Sigmoid colon (tissue), 7 donors: Measurements from ENCODE around the gene INPP5D. TPM values are rescaled to one million over a fixed set of nuclear protein-coding genes. Genes with fewer than 3 reads are reported as not detected.

Experiments used
- DNase-seq: peaks from one replicate; pipeline ENCODE4 v3.0.0-alpha.2; 2019
- H3K27ac ChIP-seq, 4 donors: fragments of 200-600 bp; sonication (generic); one replicate each; pipeline ENCODE4 v1.5.1; 2016 to 2019; ENCODE audit warnings: mild to moderate bottlenecking in 1 of 4
- H3K27me3 ChIP-seq, 3 donors: fragments of 200-600 bp; sonication (generic); one replicate each; pipeline ENCODE4 v1.5.1; 2019; ENCODE audit warnings: mild to moderate bottlenecking in 1 of 3
- H3K36me3 ChIP-seq, 4 donors: fragments of 200-600 bp; sonication (generic); one replicate each; pipeline ENCODE4 v1.5.1; 2016 to 2019
- H3K4me1 ChIP-seq, 4 donors: fragments of 200-600 bp; sonication (generic); one replicate each; pipeline ENCODE4 v1.5.1; 2017 to 2019
- H3K4me3 ChIP-seq, 4 donors: fragments of 200-600 bp; sonication (generic); one replicate each; pipeline ENCODE4 v1.5.1; 2017 to 2019; ENCODE audit warnings: mild to moderate bottlenecking in 2 of 4, moderate library complexity in 1 of 4
- H3K9me3 ChIP-seq, 4 donors: fragments of 200-600 bp in 3 of 4; sonication (generic) in 3 of 4; one replicate each; pipeline versions ENCODE4 v1.5.1 to v1.6.1; 2013 to 2019
- EP300 ChIP-seq, 4 donors: sonication (generic); formaldehyde crosslinking; IDR thresholded peaks; one replicate each; pipeline ENCODE4 v1.6.1; 2017; ENCODE audit warnings: antibody characterized with exemption in 4 of 4
- POLR2A ChIP-seq, 2 donors: fragments of 450-650 bp; IDR thresholded peaks; one replicate each; pipeline ENCODE4 v1.6.1; 2016; ENCODE audit warnings: antibody characterized with exemption in 2 of 2, mild to moderate bottlenecking in 2 of 2, moderate library complexity in 2 of 2
- POLR2AphosphoS5 ChIP-seq, 4 donors: sonication (generic); formaldehyde crosslinking; IDR thresholded peaks; one replicate each; pipeline ENCODE4 v1.6.1; 2017; ENCODE audit warnings: antibody characterized with exemption in 4 of 4
- WGBS, 2 donors: extraction: QIAGEN DNeasy Blood & Tissue Kit; methylation state at CpG; one replicate each; pipeline ENCODE4 v1.1.7; 2013; 5-methylcytosine and 5-hydroxymethylcytosine counted together
- intact Hi-C: fragments of 100-400 bp; cut with DNase I; formaldehyde crosslinking; loops from one replicate; pipeline ENCODE4 v1.15.1; 2023
- polyA plus RNA-seq, 3 donors: library from polyadenylated mRNA; stranded (reverse); fragments of 200-250 nt; gene quantifications; one replicate each; pipeline ENCODE4 v1.2.3, GENCODE V29; 2013
- total RNA-seq, 4 donors: library from RNA; depleted of rRNA; stranded (reverse); fragments of >200 nt; gene quantifications; one replicate each; pipeline ENCODE4 v1.1.0, GENCODE V29; 2016
- TF ChIP-seq, protein P1 (sequence below), 4 experiments: fragments of 450-650 bp in 3 of 4; fragments of 200-600 bp in 1 of 4; IDR thresholded peaks; one replicate each; pipeline ENCODE4 v1.5.1; 2016 to 2019; ENCODE audit warnings: antibody characterized with exemption in 4 of 4, mild to moderate bottlenecking in 3 of 4, moderate library complexity in 2 of 4
- donor health status: healthy with polysubstance abuse.
- donor health status: Bipolar disorder and iron deficiency.
- donor health status: healthy.

INPP5D gene
- total and polyA plus RNA-seq, 7 donors = 4.2 to 44.8 (median 8.7) TPM

DNA sequence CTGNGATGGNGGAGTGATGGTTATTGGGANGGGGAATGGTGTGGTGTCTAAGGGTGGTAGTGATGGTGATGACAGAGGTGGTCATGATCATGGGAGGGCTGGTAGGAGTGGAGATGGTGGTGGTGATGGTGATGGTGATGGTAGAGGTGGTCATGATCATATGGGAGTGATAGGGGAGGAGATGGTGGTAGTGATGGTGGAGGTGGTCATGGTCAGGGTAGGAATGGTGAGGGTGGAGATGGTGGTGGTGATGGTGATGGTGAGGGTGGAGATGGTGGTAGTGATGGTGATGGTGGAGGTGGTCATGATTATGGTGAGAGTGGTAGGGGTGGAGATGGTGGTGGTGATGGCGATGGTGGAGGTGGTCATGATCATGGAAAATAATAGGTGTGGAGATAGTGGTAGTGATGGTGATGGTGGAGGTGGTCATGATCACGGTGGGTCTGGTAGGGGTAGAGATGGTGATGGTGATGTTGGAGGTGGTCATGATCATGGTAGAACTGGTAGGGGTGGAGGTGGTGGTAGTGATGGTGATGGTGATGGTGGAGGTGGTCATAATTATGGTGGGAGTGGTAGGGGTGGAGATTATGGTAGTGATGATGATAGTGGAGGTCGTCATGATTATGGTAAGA is 83.7 kb downstream of the INPP5D start:
- no peaks in the 10 kb centered on the region for H3K4me1 ChIP-seq
- no peaks in the 10 kb centered on the region for H3K9me3 ChIP-seq
- H3K4me3 ChIP-seq = no peak overlapping the region
- H3K27ac ChIP-seq = no peak overlapping the region
- intact Hi-C loops = no loop called here
- H3K27me3 ChIP-seq = peaks cover 0 to 9% (median 5%) of the 10 kb centered on the region in 3 donors
- 97 to 99% methylated on average over 3 of the region's 3 CpGs for WGBS, 2 donors
- TF ChIP-seq POLR2A (IDR thresholded peaks at IDR 0.05) (no peak), EP300 (IDR thresholded peaks at IDR 0.05) (no peak), POLR2AphosphoS5 (IDR thresholded peaks at IDR 0.05) (no peak)
- TF ChIP-seq, protein P1, sequence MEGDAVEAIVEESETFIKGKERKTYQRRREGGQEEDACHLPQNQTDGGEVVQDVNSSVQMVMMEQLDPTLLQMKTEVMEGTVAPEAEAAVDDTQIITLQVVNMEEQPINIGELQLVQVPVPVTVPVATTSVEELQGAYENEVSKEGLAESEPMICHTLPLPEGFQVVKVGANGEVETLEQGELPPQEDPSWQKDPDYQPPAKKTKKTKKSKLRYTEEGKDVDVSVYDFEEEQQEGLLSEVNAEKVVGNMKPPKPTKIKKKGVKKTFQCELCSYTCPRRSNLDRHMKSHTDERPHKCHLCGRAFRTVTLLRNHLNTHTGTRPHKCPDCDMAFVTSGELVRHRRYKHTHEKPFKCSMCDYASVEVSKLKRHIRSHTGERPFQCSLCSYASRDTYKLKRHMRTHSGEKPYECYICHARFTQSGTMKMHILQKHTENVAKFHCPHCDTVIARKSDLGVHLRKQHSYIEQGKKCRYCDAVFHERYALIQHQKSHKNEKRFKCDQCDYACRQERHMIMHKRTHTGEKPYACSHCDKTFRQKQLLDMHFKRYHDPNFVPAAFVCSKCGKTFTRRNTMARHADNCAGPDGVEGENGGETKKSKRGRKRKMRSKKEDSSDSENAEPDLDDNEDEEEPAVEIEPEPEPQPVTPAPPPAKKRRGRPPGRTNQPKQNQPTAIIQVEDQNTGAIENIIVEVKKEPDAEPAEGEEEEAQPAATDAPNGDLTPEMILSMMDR (IDR thresholded peaks at IDR 0.05) = no peak
- no peak for DNase-seq
- H3K36me3 ChIP-seq = no peaks in the 10 kb centered on the region

DNA sequence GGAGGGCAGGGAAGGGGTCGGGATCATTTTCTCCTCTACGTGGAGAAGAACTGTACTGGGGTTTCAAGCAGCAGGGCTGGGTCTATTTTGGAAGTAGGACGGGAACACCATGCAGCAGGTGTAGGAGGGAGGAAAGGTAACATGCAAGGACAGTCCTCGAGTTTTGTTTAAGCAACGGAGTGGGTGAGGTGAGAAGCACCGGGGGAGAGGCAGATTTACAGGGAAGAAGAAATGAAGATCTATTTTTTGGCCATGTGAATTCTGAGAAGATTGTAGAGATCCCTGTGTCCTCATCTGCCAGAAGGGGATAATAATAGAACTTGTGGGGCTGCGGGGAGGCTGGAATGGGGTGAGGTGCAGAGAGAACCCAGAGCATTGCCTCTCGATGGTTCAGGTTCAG is 85.6 kb downstream of the INPP5D start:
- TF ChIP-seq POLR2AphosphoS5 (IDR thresholded peaks at IDR 0.05) = no peak
- no peak for TF ChIP-seq POLR2A (IDR thresholded peaks at IDR 0.05)
- TF ChIP-seq, protein P1 (IDR thresholded peaks at IDR 0.05) = no peak
- TF ChIP-seq EP300 (IDR thresholded peaks at IDR 0.05) = no peak
- Histone ChIP-seq H3K27ac (no peak overlapping the region), H3K36me3 (no peaks in the 10 kb centered on the region), H3K27me3 (peaks cover 0 to 9% (median 0%) of the 10 kb centered on the region in 3 donors), H3K4me3 (no peak overlapping the region), H3K9me3 (no peaks in the 10 kb centered on the region), H3K4me1 (no peaks in the 10 kb centered on the region)
- no peak for DNase-seq
- 87 to 92% methylated on average over 8 of the region's 8 CpGs for WGBS, 2 donors
- intact Hi-C loops = no loop called here

DNA sequence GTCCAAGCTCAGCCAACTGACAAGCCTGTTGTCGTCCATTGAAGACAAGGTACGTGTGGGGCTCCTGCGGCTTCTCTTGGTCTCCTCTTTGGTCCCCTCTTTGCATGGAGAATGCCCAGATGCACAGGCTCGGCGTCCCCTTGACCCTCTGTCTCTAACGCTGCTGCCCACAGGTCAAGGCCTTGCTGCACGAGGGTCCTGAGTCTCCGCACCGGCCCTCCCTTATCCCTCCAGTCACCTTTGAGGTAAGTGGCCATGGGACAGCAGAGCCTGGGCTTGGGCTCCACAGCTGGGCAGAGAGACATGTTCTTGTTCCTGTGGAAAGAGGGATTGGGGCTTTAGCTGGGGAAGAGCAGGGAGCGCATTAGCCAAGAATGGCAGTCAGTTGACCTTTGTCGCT is 86.1 kb downstream of the INPP5D start:
- no peak for DNase-seq
- 91 to 95% methylated on average over 11 of the region's 11 CpGs for WGBS, 2 donors
- intact Hi-C loops = no loop called here

DNA sequence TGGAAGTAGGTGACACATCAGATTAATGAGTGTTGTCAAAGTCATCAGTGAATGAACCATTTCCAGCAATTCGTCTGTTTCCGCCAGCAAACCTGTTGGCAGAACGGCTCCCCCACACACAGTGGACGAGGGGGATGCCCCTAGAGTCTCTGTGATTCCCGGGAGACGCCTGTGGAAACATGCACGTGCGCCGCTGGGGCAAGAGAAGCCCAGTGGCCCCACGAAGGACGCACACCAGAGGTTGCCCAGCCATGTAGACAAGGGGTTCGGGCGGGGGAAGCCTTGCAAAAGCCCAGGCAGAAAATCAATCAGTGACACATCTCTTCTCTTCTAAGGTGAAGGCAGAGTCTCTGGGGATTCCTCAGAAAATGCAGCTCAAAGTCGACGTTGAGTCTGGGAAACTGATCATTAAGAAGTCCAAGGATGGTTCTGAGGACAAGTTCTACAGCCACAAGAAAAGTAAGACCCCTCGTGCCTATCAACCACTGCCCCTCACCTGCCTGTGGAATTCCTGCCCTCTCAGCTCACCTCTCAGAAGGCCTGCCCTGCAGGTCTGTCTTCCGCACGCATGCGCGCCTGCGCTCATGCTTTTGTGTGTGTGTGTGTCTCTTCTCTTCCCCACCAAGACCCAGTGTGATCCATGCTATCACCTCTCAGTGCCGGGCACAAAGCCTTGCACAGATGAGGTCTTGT is 87.1 kb downstream of the INPP5D start:
- no peak for DNase-seq
- no peak overlapping the region for H3K27ac ChIP-seq
- no peaks in the 10 kb centered on the region for H3K4me1 ChIP-seq
- no peak for TF ChIP-seq EP300 (IDR thresholded peaks at IDR 0.05)
- TF ChIP-seq, protein P1 (IDR thresholded peaks at IDR 0.05) = no peak
- no peak for TF ChIP-seq POLR2A (IDR thresholded peaks at IDR 0.05)
- TF ChIP-seq POLR2AphosphoS5 (IDR thresholded peaks at IDR 0.05) = no peak
- H3K27me3 ChIP-seq = peaks cover 0 to 9% (median 0%) of the 10 kb centered on the region in 3 donors
- H3K9me3 ChIP-seq = no peaks in the 10 kb centered on the region
- no peaks in the 10 kb centered on the region for H3K36me3 ChIP-seq
- 88 to 92% methylated on average over 22 of the region's 22 CpGs for WGBS, 2 donors
- no peak overlapping the region for H3K4me3 ChIP-seq
- intact Hi-C loops = no loop called here

More for the DNA sequence above, 86.1 kb downstream of the INPP5D start:
- TF ChIP-seq POLR2A (IDR thresholded peaks at IDR 0.05) (no peak), POLR2AphosphoS5 (IDR thresholded peaks at IDR 0.05) (no peak), EP300 (IDR thresholded peaks at IDR 0.05) (no peak)
- TF ChIP-seq, protein P1 (IDR thresholded peaks at IDR 0.05) = no peak
- no peak overlapping the region for H3K4me3 ChIP-seq
- no peaks in the 10 kb centered on the region for H3K4me1 ChIP-seq
- H3K27me3 ChIP-seq = peaks cover 0 to 9% (median 0%) of the 10 kb centered on the region in 3 donors
- no peak overlapping the region for H3K27ac ChIP-seq
- H3K36me3 ChIP-seq = no peaks in the 10 kb centered on the region
- H3K9me3 ChIP-seq = no peaks in the 10 kb centered on the region
